Fibroblast of mammary gland (primary cell): Measurements from ENCODE around the gene GALNT5.
A peak's percentile ranks its signal among the peaks of the same experiment; 100 is the strongest.

ENCODE experiments used
- DNase-seq: peaks from one replicate; pipeline ENCODE4 v3.0.0-alpha.2; 2010; ENCODE audit warnings: low read depth
- H3K4me3 ChIP-seq: 2 replicates; pipeline ENCODE4 v1.5.1; 2011; ENCODE audit warnings: low read depth, mild to moderate bottlenecking, low read length, moderate library complexity; ENCODE audit not compliant: control insufficient read depth
- CTCF ChIP-seq: conservative IDR thresholded peaks from 2 replicates; pipeline ENCODE4 v1.5.1; 2011; ENCODE audit warnings: low read depth, low read length, inconsistent platforms; ENCODE audit not compliant: control insufficient read depth, insufficient read depth

GALNT5 gene

GRCh38 chr2:157233506-157233905 is 24.0 kb upstream of the GALNT5 start:
- DNase-seq: peak; percentile 76
- H3K4me3 ChIP-seq: no peak overlapping the region
- no peak for TF ChIP-seq CTCF

DNA sequence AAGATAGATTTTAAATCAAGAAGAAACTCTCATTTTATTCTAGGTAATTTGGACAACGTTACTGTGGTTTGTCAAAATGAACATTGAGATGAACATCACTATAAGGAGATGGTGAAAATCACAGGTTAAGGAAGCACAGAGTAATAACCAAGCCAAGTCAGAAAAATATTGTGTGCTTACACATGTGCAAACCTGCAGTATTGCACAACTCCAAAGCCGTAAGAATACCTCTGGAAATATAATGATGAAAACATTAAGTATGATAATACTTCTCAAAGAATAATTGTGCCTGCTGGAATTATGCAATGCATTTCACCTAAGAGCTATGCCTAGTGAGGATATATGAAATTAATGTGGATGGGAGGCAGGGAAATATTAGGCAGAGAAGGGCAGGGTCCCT is 21.1 kb upstream of the GALNT5 start:
- H3K4me3 ChIP-seq: no peak overlapping the region
- no peak for DNase-seq
- no peak for TF ChIP-seq CTCF

DNA sequence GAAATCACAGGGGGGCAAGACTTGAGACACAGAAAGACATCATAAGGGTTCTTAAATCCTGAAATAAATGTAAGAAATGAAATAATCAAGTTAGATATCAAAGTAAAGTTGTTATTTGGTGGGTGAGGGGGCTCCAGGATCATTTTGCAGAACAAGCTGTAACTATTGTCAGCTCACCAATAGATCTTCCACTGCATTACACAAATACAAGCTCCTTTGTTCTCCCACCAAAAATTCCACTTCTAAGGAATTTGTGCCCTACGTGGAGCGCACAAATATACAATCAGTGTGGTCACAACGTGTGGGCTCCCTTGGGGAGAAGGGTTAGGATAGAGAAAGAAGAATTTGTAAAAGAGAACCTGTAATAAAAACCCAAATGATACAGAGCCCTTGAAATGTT is 19.2 kb upstream of the GALNT5 start:
- H3K4me3 ChIP-seq: no peak overlapping the region
- DNase-seq: no peak
- no peak for TF ChIP-seq CTCF

GRCh38 chr2:157244691-157245090 is 12.8 kb upstream of the GALNT5 start:
- no peak for TF ChIP-seq CTCF
- H3K4me3 ChIP-seq: no peak overlapping the region
- DNase-seq: no peak

DNA sequence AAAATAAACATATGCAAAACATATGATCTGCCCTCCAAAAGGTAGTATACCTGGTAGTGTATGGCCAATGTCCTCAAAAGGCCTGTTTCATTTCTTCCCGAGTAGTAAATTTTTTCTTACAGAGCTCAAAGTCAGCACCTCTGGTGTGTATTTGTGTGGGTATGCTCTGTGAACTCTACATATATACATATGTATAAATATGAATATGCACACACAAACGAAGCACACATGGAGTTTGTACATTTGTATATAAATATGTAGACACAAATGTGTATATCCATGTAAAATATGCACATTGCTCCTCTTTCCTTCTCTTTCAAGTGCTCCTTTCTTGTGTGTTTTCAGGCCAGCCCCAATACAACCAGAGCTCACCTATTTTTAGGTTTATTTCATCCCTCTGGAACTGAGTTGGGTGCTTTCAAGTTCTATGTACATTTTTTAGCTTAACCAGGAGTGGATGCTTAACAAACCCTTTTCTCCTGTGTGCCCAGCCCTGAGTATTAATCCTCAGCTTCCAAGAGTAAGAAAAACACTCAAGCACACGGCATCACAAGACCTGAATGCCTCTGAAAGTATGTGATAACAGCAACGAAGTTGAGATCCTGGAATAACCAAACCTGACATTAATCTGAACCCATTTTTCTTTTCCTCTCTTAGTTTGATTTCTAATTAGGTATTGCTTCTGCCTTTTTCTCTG is 12.2 kb upstream of the GALNT5 start:
- no peak overlapping the region for H3K4me3 ChIP-seq
- no peak for DNase-seq
- no peak for TF ChIP-seq CTCF

DNA sequence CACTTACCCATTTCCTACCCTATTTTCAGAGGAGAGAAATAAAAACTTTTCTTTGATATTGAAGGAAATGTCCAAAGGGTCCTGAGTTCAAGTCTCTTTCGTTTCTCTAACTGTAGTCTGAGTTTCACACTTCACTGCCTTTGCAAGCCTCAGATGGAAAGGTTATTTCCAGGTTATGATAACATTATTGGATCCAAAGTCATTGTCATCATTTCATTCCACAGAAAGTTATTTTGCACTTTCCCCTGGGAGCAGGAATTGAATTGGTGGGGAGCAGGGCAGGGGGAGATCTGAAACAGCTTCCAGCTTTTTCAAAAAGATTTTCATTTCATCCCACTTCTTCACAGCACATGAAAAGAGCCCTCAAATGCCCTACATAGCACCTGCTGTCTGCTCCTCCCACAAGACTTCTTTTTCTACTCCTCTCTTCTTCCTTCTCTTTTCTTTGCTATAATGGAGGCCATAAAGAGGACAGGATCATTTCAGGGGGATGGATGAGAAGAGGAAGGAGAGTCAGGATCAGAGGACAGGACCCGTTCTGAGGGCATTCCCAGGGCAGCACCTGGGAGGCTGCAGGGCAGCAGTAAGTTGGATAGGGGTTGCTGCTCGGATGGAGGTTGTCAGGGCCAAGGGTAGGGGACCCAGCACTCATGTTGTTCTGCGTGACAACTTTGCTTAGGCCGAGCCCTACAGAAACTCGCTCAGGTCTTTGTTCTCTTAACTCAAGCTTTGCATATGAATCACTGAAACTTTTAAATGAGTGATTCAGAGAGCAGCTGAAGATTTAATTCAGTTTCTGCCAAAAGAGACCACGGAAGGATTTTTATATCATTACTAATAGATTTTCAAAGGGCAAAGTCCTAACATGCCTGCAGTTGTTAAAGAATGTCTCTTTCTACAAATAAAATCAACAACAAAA is 11.4 kb upstream of the GALNT5 start:
- peak; percentile 92 for DNase-seq
- H3K4me3 ChIP-seq: no peak overlapping the region
- TF ChIP-seq CTCF: no peak
